Karpas-422 (cell line): Measurements from ENCODE around the gene HELLS. TPM values are rescaled to one million over a fixed set of nuclear protein-coding genes. Genes with fewer than 3 reads are reported as not detected.
"Not testable (repeated sequence)": the region's sequence is repeated elsewhere in the genome, so short reads cannot be mapped to it uniquely, and the experiment has no call there.

Source experiments
- DNase-seq: peaks from one replicate; pipeline ENCODE4 v3.0.0-alpha.2; 2015
- H2AFZ ChIP-seq: fragments of 200-600 bp; sonication (generic); 2 replicates; pipeline ENCODE4 v1.6.1; 2014; ENCODE audit warnings: antibody characterized with exemption, low read length, mixed read lengths
- H3K27ac ChIP-seq: fragments of 200-600 bp; sonication (generic); 2 replicates; pipeline ENCODE4 v1.5.1; 2014; ENCODE audit warnings: mild to moderate bottlenecking, low read length, moderate library complexity
- H3K27me3 ChIP-seq: fragments of 200-600 bp; sonication (generic); 2 replicates; pipeline ENCODE4 v1.6.1; 2014; ENCODE audit warnings: low read length, mixed read lengths
- H3K36me3 ChIP-seq: fragments of 200-600 bp; sonication (generic); 2 replicates; pipeline ENCODE4 v1.6.1; 2014; ENCODE audit warnings: low read length, mixed read lengths; ENCODE audit not compliant: insufficient read depth
- H3K4me1 ChIP-seq: fragments of 200-600 bp; sonication (generic); 2 replicates; pipeline ENCODE4 v1.6.1; 2014; ENCODE audit warnings: mild to moderate bottlenecking, low read length, mixed read lengths
- H3K4me2 ChIP-seq: fragments of 200-600 bp; sonication (generic); 2 replicates; pipeline ENCODE4 v1.6.1; 2014; ENCODE audit warnings: low read length, low read depth, mild to moderate bottlenecking; ENCODE audit not compliant: poor library complexity, severe bottlenecking
- H3K4me3 ChIP-seq: fragments of 200-600 bp; sonication (generic); 2 replicates; pipeline ENCODE4 v1.5.1; 2014; ENCODE audit warnings: mild to moderate bottlenecking, antibody characterized with exemption, low read length, mixed read lengths
- H3K79me2 ChIP-seq: fragments of 200-600 bp; sonication (generic); 2 replicates; pipeline ENCODE4 v1.6.1; 2014; ENCODE audit warnings: mild to moderate bottlenecking, low read length, mixed read lengths
- H3K9ac ChIP-seq: fragments of 200-600 bp; sonication (generic); 2 replicates; pipeline ENCODE4 v1.6.0; 2014; ENCODE audit warnings: low read length
- H3K9me2 ChIP-seq: fragments of 200-600 bp; sonication (generic), shearing (Covaris generic); replicated peaks from 2 replicates; pipeline ENCODE4 v1.6.0; 2014; ENCODE audit warnings: mild to moderate bottlenecking, low read length, moderate library complexity; ENCODE audit not compliant: insufficient read depth
- H3K9me3 ChIP-seq: fragments of 300-700, 200-600 bp; sonication (generic); 2 replicates; pipeline ENCODE4 v1.6.1; 2014; ENCODE audit warnings: low read length, mixed read lengths
- H4K20me1 ChIP-seq: fragments of 200-600 bp; sonication (generic); 2 replicates; pipeline ENCODE4 v1.6.1; 2014; ENCODE audit warnings: mild to moderate bottlenecking, antibody characterized with exemption, low read length, low read depth; ENCODE audit not compliant: insufficient read depth
- total RNA-seq: library from RNA; depleted of rRNA; stranded (reverse); fragments of >200 nt; shearing (Covaris generic); gene quantifications from 2 replicates; pipeline ENCODE4 v1.2.3, GENCODE V29; 2014; ENCODE audit warnings: low replicate concordance

Gene HELLS
- total RNA-seq, 1 experiment from 2014 or later, result 41.2 TPM

DNA sequence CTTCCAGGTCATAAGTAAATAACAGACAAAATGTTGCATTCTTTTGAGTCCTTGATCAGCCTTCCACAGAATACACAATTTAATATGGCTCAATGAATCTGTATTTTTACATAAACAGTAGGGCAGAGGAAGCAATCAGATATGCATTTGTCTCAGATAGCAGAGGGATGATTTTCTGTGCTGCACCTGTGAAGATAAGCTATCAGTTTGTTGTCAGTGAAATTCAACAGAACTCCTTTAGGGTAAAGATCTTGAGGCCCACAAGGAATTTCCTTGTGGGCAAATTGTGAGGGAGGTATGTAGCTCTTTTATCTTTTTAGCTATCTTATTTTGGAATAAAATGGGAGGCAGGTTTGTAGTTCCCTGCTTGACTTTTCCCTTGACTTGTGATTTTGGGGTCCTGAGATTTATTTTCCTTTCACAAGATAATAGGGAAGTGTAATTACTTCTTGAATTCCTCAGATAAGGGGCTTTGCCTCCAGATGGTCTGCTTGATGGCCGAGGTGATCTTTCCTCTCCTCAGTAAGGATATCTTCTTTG is 77.1 kb downstream of the HELLS start:
- Histone ChIP-seq H2AFZ (no peak overlapping the region), H3K9me3 (no peaks in the 10 kb centered on the region), H3K4me2 (no peak overlapping the region), H3K36me3 (no peaks in the 10 kb centered on the region), H3K9ac (no peak overlapping the region), H3K27ac (no peak overlapping the region), H3K4me3 (no peak overlapping the region), H4K20me1 (no peaks in the 10 kb centered on the region), H3K9me2 (no peaks in the 10 kb centered on the region), H3K4me1 (no peaks in the 10 kb centered on the region), H3K27me3 (no peaks in the 10 kb centered on the region), H3K79me2 (no peaks in the 10 kb centered on the region)
- no peak for DNase-seq

DNA sequence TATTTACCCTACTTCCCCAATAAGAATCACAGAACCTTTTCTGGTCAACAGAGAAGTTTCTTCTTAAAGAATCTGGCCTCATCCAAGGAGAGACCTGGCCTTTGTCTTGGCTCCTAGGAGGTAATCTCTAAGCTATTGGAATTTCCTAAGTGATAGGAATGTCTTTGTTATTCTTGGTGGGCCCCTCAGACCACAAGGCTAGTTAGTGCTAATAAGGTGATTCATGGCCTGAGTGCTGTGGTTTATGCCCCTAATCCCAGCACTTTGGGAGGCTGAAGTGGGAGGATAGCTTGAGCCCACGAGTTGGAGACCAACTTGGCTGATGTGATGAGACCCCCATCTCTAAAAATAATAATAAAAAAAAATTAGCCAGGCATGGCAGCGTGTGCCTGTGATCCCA is 78.0 kb downstream of the HELLS start:
- Histone ChIP-seq H3K79me2 (no peaks in the 10 kb centered on the region), H3K4me3 (no peak overlapping the region), H3K4me2 (no peak overlapping the region), H2AFZ (no peak overlapping the region), H4K20me1 (no peaks in the 10 kb centered on the region), H3K27me3 (no peaks in the 10 kb centered on the region), H3K9me3 (no peaks in the 10 kb centered on the region), H3K27ac (no peak overlapping the region), H3K36me3 (no peaks in the 10 kb centered on the region), H3K9me2 (no peaks in the 10 kb centered on the region), H3K4me1 (no peaks in the 10 kb centered on the region), H3K9ac (no peak overlapping the region)
- no peak for DNase-seq

- DNase-seq, result no peak
- H2AFZ ChIP-seq, result no peak overlapping the region
- no peaks in the 10 kb centered on the region for H3K27me3 ChIP-seq
- no peaks in the 10 kb centered on the region for H3K79me2 ChIP-seq
- H3K36me3 ChIP-seq, result no peaks in the 10 kb centered on the region
- H3K4me3 ChIP-seq, result no peak overlapping the region
- H3K9ac ChIP-seq, result no peak overlapping the region
- H3K4me1 ChIP-seq, result no peaks in the 10 kb centered on the region
- H4K20me1 ChIP-seq, result no peaks in the 10 kb centered on the region
- no peak overlapping the region for H3K27ac ChIP-seq
- no peaks in the 10 kb centered on the region for H3K9me3 ChIP-seq
- H3K9me2 ChIP-seq, result no peaks in the 10 kb centered on the region
- H3K4me2 ChIP-seq, result no peak overlapping the region
Measured at GRCh38 chr10:94626476-94626875, 80.9 kb downstream of the HELLS start.

- Histone ChIP-seq H4K20me1 (no peaks in the 10 kb centered on the region), H3K27me3 (no peaks in the 10 kb centered on the region), H2AFZ (no peak overlapping the region), H3K4me3 (no peak overlapping the region), H3K9me3 (no peaks in the 10 kb centered on the region), H3K9ac (no peak overlapping the region), H3K9me2 (no peaks in the 10 kb centered on the region), H3K4me1 (no peaks in the 10 kb centered on the region), H3K36me3 (no peaks in the 10 kb centered on the region), H3K4me2 (no peak overlapping the region), H3K27ac (no peak overlapping the region), H3K79me2 (no peaks in the 10 kb centered on the region)
- no peak for DNase-seq
Measured at GRCh38 chr10:94627511-94627910, 81.9 kb downstream of the HELLS start.

- Histone ChIP-seq H3K4me3 (no peak overlapping the region), H2AFZ (no peak overlapping the region), H3K4me2 (no peak overlapping the region), H3K27ac (no peak overlapping the region), H4K20me1 (no peaks in the 10 kb centered on the region), H3K9ac (no peak overlapping the region), H3K27me3 (no peaks in the 10 kb centered on the region), H3K9me3 (no peaks in the 10 kb centered on the region), H3K4me1 (no peaks in the 10 kb centered on the region), H3K9me2 (no peaks in the 10 kb centered on the region), H3K79me2 (no peaks in the 10 kb centered on the region), H3K36me3 (no peaks in the 10 kb centered on the region)
- peak; percentile 65 for DNase-seq
Measured at GRCh38 chr10:94630017-94630688, 84.6 kb downstream of the HELLS start.

- Histone ChIP-seq H3K36me3 (no peaks in the 10 kb centered on the region), H3K9me3 (no peaks in the 10 kb centered on the region), H3K27ac (no peak overlapping the region), H3K4me3 (no peak overlapping the region), H3K4me2 (no peak overlapping the region), H4K20me1 (no peaks in the 10 kb centered on the region), H3K27me3 (no peaks in the 10 kb centered on the region), H3K4me1 (no peaks in the 10 kb centered on the region), H2AFZ (no peak overlapping the region), H3K79me2 (no peaks in the 10 kb centered on the region), H3K9ac (no peak overlapping the region), H3K9me2 (no peaks in the 10 kb centered on the region)
- no peak for DNase-seq
Measured at GRCh38 chr10:94631077-94631875, 85.7 kb downstream of the HELLS start.

- H3K4me3 ChIP-seq, result no peak overlapping the region
- H3K36me3 ChIP-seq, result no peaks in the 10 kb centered on the region
- H2AFZ ChIP-seq, result no peak overlapping the region
- H3K9ac ChIP-seq, result no peak overlapping the region
- no peak overlapping the region for H3K27ac ChIP-seq
- no peaks in the 10 kb centered on the region for H3K9me2 ChIP-seq
- no peaks in the 10 kb centered on the region for H3K9me3 ChIP-seq
- no peaks in the 10 kb centered on the region for H3K4me1 ChIP-seq
- no peaks in the 10 kb centered on the region for H3K27me3 ChIP-seq
- no peak overlapping the region for H3K4me2 ChIP-seq
- H4K20me1 ChIP-seq, result no peaks in the 10 kb centered on the region
- DNase-seq, result no peak
- H3K79me2 ChIP-seq, result no peaks in the 10 kb centered on the region
Measured at GRCh38 chr10:94632954-94633353, 87.4 kb downstream of the HELLS start.

DNA sequence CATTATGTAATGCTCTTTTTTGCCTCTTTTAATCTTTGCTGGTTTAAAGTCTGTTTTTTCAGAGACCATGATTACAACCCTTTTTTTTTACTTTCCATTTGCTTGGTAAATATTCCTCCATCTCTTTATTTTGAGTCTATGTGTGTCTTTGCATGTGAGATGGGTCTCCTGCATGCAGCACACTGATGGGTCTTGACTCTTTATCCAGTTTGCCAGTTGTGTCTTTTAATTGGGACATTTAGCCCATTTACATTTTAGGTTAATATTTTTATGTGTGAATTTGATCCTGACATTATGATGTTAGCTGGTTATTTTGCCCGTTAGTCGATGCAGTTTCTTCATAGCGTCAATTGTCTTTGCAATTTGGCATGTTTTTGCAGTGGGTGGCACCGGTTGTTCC is 92.5 kb downstream of the HELLS start:
- not testable (repeated sequence) for H3K79me2 ChIP-seq, H3K4me1 ChIP-seq, H3K9me3 ChIP-seq

More for the DNA sequence above, 92.5 kb downstream of the HELLS start:
- not testable (repeated sequence) for H3K27me3 ChIP-seq, H3K27ac ChIP-seq, H3K9ac ChIP-seq, DNase-seq, H3K9me2 ChIP-seq, H4K20me1 ChIP-seq, H2AFZ ChIP-seq, H3K4me3 ChIP-seq, H3K36me3 ChIP-seq, H3K4me2 ChIP-seq
